Lower leg skin (tissue), 4 donors: Measurements from ENCODE around the gene SMCO2. TPM values are rescaled to one million over a fixed set of nuclear protein-coding genes. Genes with fewer than 3 reads are reported as not detected.

ENCODE experiments used
- DNase-seq, 2 donors: peaks; one replicate each; pipeline ENCODE4 v3.0.0-alpha.2; 2019; ENCODE audit warnings: low spot score in 2 of 2
- H3K4me3 ChIP-seq: fragments of 200-600 bp; sonication (generic); 2 replicates; pipeline ENCODE4 v1.5.1; 2017; ENCODE audit warnings: mild to moderate bottlenecking, low read depth; ENCODE audit not compliant: poor library complexity, severe bottlenecking
- CTCF ChIP-seq, 3 donors: fragments of 450-650 bp; IDR thresholded peaks; one replicate each; pipeline ENCODE4 v1.5.1; 2016; ENCODE audit warnings: antibody characterized with exemption in 3 of 3, mild to moderate bottlenecking in 3 of 3, moderate library complexity in 2 of 3
- POLR2A ChIP-seq, 2 donors: fragments of 450-650 bp; IDR thresholded peaks; one replicate each; pipeline ENCODE4 v1.6.1; 2016 to 2017; ENCODE audit warnings: antibody characterized with exemption in 2 of 2, mild to moderate bottlenecking in 1 of 2, moderate library complexity in 1 of 2
- WGBS, 2 donors: methylation state at CpG; one replicate each; pipeline ENCODE4 v1.1.5; 2018; 5-methylcytosine and 5-hydroxymethylcytosine counted together
- intact Hi-C: fragments of 100-400 bp; cut with DNase I; formaldehyde crosslinking; loops from one replicate; pipeline ENCODE4 v1.15.0; 2023; ENCODE audit warnings: low total_unique reads
- total RNA-seq, 4 donors: library from RNA; depleted of rRNA; stranded (reverse); fragments of >200 nt; gene quantifications; one replicate each; pipeline ENCODE4 v1.1.0, GENCODE V29; 2016

SMCO2 gene
- total RNA-seq, 4 donors from 2014 or later, result not detected

- TF ChIP-seq POLR2A (IDR thresholded peaks at IDR 0.05) (no peak), CTCF (IDR thresholded peaks at IDR 0.05) (no peak)
- intact Hi-C loops, result no loop called here
- DNase-seq, result no peak
- WGBS, 2 donors, result 44 to 51% methylated on average over 9 of the region's 9 CpGs
- H3K4me3 ChIP-seq, result no peak overlapping the region
Observed at GRCh38 chr12:27551172-27551840, 104.8 kb downstream of the SMCO2 start.

Other genes starting within 250 kb of the SMCO2 start
- 10 to 100 TPM; 19.1 to 39.2 (median 27.1) TPM for gene STK38L, start 202.4 kb upstream of the SMCO2 start, total RNA-seq
- gene BMAL2, start 113.9 kb upstream of the SMCO2 start, total RNA-seq, result 10 to 100 TPM; 11.6 to 24.2 (median 19.1) TPM
- gene PPFIBP1, start 77.5 kb downstream of the SMCO2 start, total RNA-seq, result 10 to 100 TPM; 47.2 to 77.3 (median 52.7) TPM
- gene REP15, start 249.7 kb downstream of the SMCO2 start, total RNA-seq, result 1 to 10 TPM in 2 of 4 donors, under 1 TPM in 2; 0.55 to 3.5 (median 0.83) TPM